ENCODE results near the gene TRNAU1AP.

GRCh38 chr1:28507247-28507645 lies 45.6 kb upstream of the TRNAU1AP start:
- no peak for TF ChIP-seq CTCF (IDR thresholded peaks at IDR 0.05)
- TF ChIP-seq POLR2A (IDR thresholded peaks at IDR 0.05) = no peak
